ENCODE results near the gene CDH10.

The CDH10 gene

DNA sequence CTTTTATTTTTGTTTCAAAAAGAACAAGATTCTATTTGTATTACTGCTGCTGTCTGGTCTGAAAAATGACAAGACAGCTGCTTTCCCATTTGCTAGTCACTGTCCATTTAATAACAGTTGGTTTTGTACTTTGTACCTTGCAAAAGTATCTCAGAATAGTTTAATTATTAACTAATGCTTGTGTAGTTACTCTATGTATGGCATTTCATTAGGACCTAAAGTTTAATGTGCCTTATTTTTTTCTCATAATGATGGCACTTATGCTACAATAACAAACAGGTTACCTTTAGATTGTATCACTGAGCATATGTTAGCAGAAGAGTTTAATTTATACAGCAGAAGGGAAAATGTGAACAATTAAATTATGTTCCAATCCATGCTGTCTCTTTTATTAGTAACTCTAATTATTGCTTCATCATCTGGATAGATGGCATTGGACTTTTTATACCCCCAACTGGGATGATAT lies 134.2 kb downstream of the CDH10 start:
- TF ChIP-seq, protein P1, sequence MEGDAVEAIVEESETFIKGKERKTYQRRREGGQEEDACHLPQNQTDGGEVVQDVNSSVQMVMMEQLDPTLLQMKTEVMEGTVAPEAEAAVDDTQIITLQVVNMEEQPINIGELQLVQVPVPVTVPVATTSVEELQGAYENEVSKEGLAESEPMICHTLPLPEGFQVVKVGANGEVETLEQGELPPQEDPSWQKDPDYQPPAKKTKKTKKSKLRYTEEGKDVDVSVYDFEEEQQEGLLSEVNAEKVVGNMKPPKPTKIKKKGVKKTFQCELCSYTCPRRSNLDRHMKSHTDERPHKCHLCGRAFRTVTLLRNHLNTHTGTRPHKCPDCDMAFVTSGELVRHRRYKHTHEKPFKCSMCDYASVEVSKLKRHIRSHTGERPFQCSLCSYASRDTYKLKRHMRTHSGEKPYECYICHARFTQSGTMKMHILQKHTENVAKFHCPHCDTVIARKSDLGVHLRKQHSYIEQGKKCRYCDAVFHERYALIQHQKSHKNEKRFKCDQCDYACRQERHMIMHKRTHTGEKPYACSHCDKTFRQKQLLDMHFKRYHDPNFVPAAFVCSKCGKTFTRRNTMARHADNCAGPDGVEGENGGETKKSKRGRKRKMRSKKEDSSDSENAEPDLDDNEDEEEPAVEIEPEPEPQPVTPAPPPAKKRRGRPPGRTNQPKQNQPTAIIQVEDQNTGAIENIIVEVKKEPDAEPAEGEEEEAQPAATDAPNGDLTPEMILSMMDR (IDR thresholded peaks at IDR 0.05; ENCODE audit: low read length) = no peak
- TF ChIP-seq EZH2 (IDR thresholded peaks at IDR 0.05; ENCODE audit: borderline replicate concordance, low read length) = no peak
- Histone ChIP-seq H3K27me3 (ENCODE audit: insufficient read depth, low read length) (no peaks in the 10 kb centered on the region), H3K4me2 (ENCODE audit: low read length) (no peak overlapping the region)

DNA sequence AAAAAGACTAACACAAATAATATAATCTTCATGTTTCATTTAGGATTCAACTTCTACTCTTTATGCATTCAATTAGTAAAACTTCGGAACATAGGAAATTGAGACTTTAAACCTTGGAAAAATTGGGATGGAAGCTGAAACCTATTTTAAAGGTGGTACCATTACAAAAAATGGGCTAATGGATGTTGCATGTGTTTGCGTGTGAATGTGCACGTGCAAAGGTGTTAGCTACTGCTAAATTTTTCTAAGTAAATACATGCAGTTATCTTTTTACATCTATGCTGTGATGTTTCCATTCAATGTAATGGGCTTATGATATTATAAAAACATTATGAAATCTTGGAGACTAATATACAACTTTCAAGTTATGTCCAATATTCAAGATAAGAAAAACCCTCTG lies 134.8 kb downstream of the CDH10 start:
- TF ChIP-seq, protein P1 (IDR thresholded peaks at IDR 0.05; ENCODE audit: low read length) = no peak
- no peak for TF ChIP-seq EZH2 (IDR thresholded peaks at IDR 0.05; ENCODE audit: borderline replicate concordance, low read length)
- no peaks in the 10 kb centered on the region for H3K4me1 ChIP-seq (ENCODE audit: insufficient read depth, low read length, severe bottlenecking)
- no peak overlapping the region for H3K4me3 ChIP-seq (ENCODE audit: low read depth, low read length, poor library complexity, severe bottlenecking)
- no peaks in the 10 kb centered on the region for H4K20me1 ChIP-seq (ENCODE audit: insufficient read depth, low read length)
- H3F3A ChIP-seq (ENCODE audit: insufficient read depth, low read length) = no peaks in the 10 kb centered on the region
- H3K4me2 ChIP-seq (ENCODE audit: low read length) = no peak overlapping the region
- no peaks in the 10 kb centered on the region for H3K27me3 ChIP-seq (ENCODE audit: insufficient read depth, low read length)
- no peaks in the 10 kb centered on the region for H3K36me3 ChIP-seq (ENCODE audit: insufficient read depth, low read length)
- H3K9me3 ChIP-seq (ENCODE audit: low read length) = no peaks in the 10 kb centered on the region
- H3K9ac ChIP-seq (ENCODE audit: low read length) = no peak overlapping the region
- no peak overlapping the region for H2AFZ ChIP-seq (ENCODE audit: low read length)
- H3K9me2 ChIP-seq (ENCODE audit: low read depth, low read length) = no peaks in the 10 kb centered on the region
- H3K27ac ChIP-seq (ENCODE audit: low read depth, low read length, poor library complexity, severe bottlenecking) = no peak overlapping the region
- no peaks in the 10 kb centered on the region for H3K79me2 ChIP-seq (ENCODE audit: insufficient read depth, low read length)

More for the DNA sequence above, 134.2 kb downstream of the CDH10 start:
- Histone ChIP-seq H3K27ac (ENCODE audit: low read depth, low read length, poor library complexity, severe bottlenecking) (no peak overlapping the region), H4K20me1 (ENCODE audit: insufficient read depth, low read length) (no peaks in the 10 kb centered on the region), H3K9me3 (ENCODE audit: low read length) (no peaks in the 10 kb centered on the region), H3K9ac (ENCODE audit: low read length) (no peak overlapping the region), H3K4me3 (ENCODE audit: low read depth, low read length, poor library complexity, severe bottlenecking) (no peak overlapping the region), H3F3A (ENCODE audit: insufficient read depth, low read length) (no peaks in the 10 kb centered on the region), H3K9me2 (ENCODE audit: low read depth, low read length) (no peaks in the 10 kb centered on the region), H3K79me2 (ENCODE audit: insufficient read depth, low read length) (no peaks in the 10 kb centered on the region), H3K4me1 (ENCODE audit: insufficient read depth, low read length, severe bottlenecking) (no peaks in the 10 kb centered on the region), H3K36me3 (ENCODE audit: insufficient read depth, low read length) (no peaks in the 10 kb centered on the region), H2AFZ (ENCODE audit: low read length) (no peak overlapping the region)

DNA sequence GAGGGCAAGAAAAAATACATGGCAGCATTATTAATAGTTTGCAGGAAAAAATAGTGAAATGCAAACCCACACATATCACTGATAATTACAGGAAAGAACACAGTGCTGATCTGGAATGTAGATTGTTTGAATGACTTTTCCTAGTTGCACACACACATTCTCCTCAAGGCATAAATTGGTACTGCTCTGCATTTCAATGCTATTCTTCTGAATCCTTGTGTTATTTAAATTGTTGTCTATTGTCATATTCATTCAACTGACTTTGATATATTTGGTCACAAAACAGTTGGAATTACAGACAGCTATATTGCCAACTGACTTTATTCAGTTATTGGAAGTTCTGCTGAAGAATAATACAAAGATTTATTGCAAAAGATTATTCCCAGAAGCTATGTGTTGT lies 139.5 kb downstream of the CDH10 start:
- H3K4me1 ChIP-seq (ENCODE audit: insufficient read depth, low read length, severe bottlenecking) = no peaks in the 10 kb centered on the region
- no peaks in the 10 kb centered on the region for H4K20me1 ChIP-seq (ENCODE audit: insufficient read depth, low read length)
- H3K9ac ChIP-seq (ENCODE audit: low read length) = no peak overlapping the region
- H3K27ac ChIP-seq (ENCODE audit: low read depth, low read length, poor library complexity, severe bottlenecking) = no peak overlapping the region
- H3K79me2 ChIP-seq (ENCODE audit: insufficient read depth, low read length) = no peaks in the 10 kb centered on the region
- H3K36me3 ChIP-seq (ENCODE audit: insufficient read depth, low read length) = no peaks in the 10 kb centered on the region
- H3F3A ChIP-seq (ENCODE audit: insufficient read depth, low read length) = no peaks in the 10 kb centered on the region
- H3K27me3 ChIP-seq (ENCODE audit: insufficient read depth, low read length) = no peaks in the 10 kb centered on the region
- TF ChIP-seq, protein P1 (IDR thresholded peaks at IDR 0.05; ENCODE audit: low read length) = no peak
- TF ChIP-seq EZH2 (IDR thresholded peaks at IDR 0.05; ENCODE audit: borderline replicate concordance, low read length) = no peak
- H2AFZ ChIP-seq (ENCODE audit: low read length) = no peak overlapping the region
- H3K4me2 ChIP-seq (ENCODE audit: low read length) = no peak overlapping the region
- H3K4me3 ChIP-seq (ENCODE audit: low read depth, low read length, poor library complexity, severe bottlenecking) = no peak overlapping the region
- H3K9me2 ChIP-seq (ENCODE audit: low read depth, low read length) = no peaks in the 10 kb centered on the region
- H3K9me3 ChIP-seq (ENCODE audit: low read length) = no peaks in the 10 kb centered on the region

Data from OCI-LY1 (cell line).